Measurements from ENCODE around the gene ZNF827.

Gene ZNF827

GRCh38 chr4:145799223-145799622 lies 139.4 kb downstream of the ZNF827 start:
- no peak for DNase-seq (ENCODE audit: insufficient read length, low spot score)
- no peak for FAIRE-seq
- TF ChIP-seq CTCF (IDR thresholded peaks at IDR 0.05; ENCODE audit: insufficient read depth, missing control alignments): no peak

GRCh38 chr4:145797278-145797677 lies 141.3 kb downstream of the ZNF827 start:
- DNase-seq (ENCODE audit: insufficient read length, low spot score) (no peak), FAIRE-seq (peak; percentile 58)
- no peak for TF ChIP-seq CTCF (IDR thresholded peaks at IDR 0.05; ENCODE audit: insufficient read depth, missing control alignments)

GRCh38 chr4:145796346-145796745 lies 142.3 kb downstream of the ZNF827 start:
- FAIRE-seq: no peak
- no peak for DNase-seq (ENCODE audit: insufficient read length, low spot score)
- TF ChIP-seq CTCF (IDR thresholded peaks at IDR 0.05; ENCODE audit: insufficient read depth, missing control alignments): no peak

- no peak for TF ChIP-seq CTCF (IDR thresholded peaks at IDR 0.05; ENCODE audit: insufficient read depth, missing control alignments)
- DNase-seq (ENCODE audit: insufficient read length, low spot score) (no peak), FAIRE-seq (no peak)
Observed at GRCh38 chr4:145795521-145795920, 143.1 kb downstream of the ZNF827 start.

- FAIRE-seq (no peak), DNase-seq (ENCODE audit: insufficient read length, low spot score) (no peak)
- no peak for TF ChIP-seq CTCF (IDR thresholded peaks at IDR 0.05; ENCODE audit: insufficient read depth, missing control alignments)
Observed at GRCh38 chr4:145792429-145792828, 146.2 kb downstream of the ZNF827 start.

- no peak for DNase-seq (ENCODE audit: insufficient read length, low spot score)
- no peak for TF ChIP-seq CTCF (IDR thresholded peaks at IDR 0.05; ENCODE audit: insufficient read depth, missing control alignments)
- no peak for FAIRE-seq
Observed at GRCh38 chr4:145791988-145792387, 146.6 kb downstream of the ZNF827 start.

GRCh38 chr4:145788755-145789154 lies 149.9 kb downstream of the ZNF827 start:
- DNase-seq (ENCODE audit: insufficient read length, low spot score) (no peak), FAIRE-seq (no peak)
- TF ChIP-seq CTCF (IDR thresholded peaks at IDR 0.05; ENCODE audit: insufficient read depth, missing control alignments): no peak

Measured in D721Med (cell line).